NCI-H2196 (cell line): ENCODE data around the gene TBC1D4.
A peak's percentile ranks its signal among the peaks of the same experiment; 100 is the strongest.

Experiments used
- DNase-seq: peaks from one replicate; lab custom pipeline; 2025; ENCODE audit not compliant: unreplicated experiment; lab: John Stamatoyannopoulos, UW

Gene TBC1D4

DNA sequence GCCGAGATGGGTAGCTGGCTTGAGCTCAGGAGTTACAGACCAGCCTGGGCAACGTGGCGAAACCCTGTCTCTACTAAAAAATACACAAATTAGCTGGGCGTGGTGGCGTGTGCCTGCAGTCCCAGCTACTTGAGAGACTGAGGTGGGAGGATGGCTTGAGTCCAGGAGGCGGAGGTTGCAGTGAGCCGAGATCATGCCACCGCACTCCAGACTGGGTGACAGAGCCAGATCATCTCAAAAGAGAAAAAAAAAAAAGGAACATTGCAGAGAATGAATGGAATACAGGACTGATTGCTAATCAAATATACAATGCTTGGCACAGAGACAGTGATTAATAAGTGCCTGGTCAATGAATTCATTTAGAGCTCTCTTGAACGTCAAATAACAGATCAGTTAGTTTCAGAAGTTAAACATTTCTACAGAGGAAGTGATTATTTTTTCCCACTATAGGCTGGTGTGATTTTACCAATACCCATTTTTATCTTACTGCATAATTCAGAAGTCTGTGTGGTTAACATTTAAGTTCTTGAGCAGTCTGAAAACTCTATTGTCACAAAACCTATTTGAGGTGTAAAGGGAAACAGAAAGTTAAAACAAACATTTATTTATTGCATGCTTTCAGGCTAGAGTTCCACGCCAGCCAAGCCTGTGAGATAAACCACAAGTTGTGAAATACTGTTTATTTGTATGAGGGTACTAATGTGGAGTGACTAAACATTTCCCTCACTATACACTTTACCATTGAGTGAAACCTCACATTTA lies 7.7 kb upstream of the TBC1D4 start:
- no peak for DNase-seq

DNA sequence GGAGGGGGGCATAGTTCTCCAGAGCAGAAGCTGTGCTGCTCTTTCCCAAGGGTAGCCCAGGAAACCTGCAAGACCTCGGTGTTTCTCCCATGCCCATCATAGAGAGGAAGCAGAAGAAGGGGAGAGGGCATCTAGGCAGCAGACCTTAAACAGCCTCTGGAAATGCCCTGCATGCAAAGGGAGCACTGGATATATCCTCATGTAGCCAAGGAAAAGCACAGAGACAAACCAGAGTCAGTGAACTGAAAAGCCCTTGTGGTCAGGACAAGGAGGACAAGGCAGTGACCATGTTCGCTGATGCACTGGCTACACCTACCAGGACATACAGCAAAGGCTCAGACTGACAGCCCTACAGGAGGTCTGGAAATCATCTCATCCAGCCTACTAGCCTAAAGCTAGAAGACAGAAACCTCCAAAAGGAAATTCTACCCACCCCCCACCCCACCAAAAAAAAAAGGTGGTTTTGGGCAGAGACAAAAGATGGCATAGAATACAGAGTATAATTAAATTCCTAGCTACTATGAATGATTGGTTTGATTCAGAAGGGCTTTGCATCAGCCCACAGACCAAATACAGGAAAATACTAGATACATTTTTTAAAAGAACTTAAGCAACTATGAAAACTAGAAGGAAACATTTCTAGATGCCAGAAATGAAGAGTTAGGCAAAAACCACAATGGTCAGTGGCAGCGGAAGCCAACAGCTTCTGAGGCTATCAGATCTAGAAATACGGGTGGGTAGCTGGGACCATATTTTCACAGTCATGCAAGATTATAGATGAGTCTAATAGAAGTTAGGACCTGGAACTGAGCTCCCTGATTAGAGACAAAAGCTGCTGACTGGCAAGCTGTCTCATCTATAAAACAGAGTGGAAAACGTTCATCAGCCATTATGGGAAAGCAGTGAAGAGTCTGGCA lies 4.4 kb upstream of the TBC1D4 start:
- no peak for DNase-seq

DNA sequence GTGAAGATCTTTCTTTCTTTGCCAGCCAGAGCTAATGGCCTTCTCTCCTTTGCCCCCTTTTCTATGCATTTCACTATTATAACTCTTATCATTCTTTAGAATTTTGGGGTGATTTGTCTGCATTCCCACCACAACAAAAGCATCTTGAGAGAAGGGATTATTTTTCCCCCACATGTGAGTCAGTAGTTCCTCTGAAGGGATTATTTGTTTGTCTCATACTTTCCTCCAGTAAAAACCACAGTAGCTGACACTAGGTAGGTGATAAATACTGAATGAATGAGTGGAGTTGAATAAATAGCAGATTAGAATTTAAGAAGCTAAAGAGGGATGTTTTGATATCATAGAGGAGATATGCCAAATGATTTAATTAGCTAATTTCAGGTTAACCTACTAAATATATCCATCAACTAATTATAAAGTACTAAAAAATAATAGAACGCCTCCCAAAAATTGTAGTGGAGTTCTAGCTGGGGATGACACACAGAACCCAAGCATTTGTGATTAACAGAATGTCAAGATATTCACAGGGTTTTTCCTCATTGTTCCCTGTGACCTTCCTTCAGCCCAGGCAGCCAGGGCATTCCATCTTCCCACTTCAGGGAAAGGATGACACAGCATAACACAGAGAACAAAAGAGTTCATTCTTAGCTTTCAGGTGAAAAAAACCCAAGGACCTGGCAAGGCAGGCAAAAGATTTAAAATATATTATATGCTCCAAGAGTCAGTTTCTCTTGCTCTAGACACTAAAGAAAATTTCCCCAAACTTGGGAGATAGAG lies 3.5 kb upstream of the TBC1D4 start:
- DNase-seq: no peak

DNA sequence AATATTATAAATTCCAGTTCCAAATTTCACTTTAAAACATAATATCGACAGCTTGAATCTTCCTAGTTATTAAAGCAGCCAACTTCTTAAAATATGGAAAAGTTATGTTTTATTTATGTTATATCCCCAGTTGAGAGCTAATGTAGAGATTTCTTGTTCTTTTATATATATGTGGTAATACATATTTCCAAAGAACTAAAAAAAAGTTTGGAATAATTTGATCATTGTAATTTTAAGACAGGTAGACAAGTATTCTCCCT lies 781 bp upstream of the TBC1D4 start:
- DNase-seq: no peak

DNA sequence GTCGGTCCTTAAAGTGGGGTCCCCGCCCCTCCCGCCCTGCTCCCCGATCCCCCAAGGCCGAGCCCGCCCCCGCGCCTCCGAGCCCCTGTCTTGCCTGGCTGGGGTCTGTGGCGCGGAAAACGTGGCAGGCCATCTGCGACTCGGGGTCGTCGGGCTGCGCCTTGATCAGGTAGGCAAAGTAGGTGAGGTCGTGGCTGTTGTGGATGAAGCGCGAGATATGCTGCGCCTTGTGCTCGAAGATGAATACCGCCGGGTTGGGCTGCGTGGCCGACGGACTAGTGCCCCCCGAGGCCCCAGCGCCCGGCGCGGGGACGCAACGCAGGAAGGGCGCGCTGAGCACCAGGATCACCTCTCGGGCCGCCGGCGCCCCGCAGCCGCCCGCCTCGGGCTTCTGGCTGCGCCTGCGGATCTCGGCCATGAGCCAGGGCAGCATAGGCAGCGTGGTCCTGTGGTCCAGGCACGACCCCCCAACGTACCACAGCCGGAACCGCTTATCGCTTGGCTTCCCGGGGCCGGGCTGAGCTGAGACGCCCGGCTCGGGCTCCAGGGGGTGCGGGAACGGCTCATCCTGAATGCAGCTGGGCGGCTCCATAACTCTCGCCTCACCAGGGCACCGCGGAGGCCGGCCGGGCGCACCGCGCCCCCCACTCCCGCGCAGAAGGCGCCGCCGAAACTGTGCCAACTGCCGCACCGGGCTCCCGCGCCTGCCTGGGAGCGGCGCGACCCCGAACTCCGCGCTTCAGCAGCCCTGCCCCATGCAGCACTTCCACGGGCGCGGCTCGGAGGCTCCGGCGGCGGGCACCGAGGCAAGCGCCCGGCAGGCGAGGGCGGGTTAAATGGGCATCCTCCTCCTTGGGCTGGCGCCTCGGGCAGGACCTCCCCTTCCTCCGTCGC lies 546 bp downstream of the TBC1D4 start:
- peak; percentile 3 for DNase-seq

DNA sequence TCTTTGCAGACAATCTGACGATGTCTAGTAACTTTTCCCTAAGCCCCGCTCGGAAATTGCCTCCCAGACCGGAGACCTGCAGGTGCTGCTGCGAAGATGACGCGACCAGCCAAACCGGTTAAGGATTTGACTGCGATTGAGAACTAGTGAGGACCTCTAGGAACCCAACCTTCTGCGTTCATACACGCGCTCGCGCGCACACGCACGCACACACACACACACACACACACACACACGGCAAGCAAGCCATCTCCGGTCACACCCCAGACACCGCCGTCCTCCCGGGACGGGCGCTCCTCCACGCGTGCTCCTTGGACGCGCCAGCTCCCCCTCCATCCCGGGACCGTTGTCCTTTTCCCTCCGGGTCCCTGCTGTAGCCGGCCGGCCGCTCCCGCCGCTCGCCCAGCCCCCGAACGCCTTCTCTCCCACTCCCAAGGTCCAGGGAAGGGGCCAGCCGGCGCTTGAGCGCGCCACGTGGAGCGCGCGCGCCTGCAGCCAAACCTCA lies 1.2 kb downstream of the TBC1D4 start:
- DNase-seq: peak; percentile 27

DNA sequence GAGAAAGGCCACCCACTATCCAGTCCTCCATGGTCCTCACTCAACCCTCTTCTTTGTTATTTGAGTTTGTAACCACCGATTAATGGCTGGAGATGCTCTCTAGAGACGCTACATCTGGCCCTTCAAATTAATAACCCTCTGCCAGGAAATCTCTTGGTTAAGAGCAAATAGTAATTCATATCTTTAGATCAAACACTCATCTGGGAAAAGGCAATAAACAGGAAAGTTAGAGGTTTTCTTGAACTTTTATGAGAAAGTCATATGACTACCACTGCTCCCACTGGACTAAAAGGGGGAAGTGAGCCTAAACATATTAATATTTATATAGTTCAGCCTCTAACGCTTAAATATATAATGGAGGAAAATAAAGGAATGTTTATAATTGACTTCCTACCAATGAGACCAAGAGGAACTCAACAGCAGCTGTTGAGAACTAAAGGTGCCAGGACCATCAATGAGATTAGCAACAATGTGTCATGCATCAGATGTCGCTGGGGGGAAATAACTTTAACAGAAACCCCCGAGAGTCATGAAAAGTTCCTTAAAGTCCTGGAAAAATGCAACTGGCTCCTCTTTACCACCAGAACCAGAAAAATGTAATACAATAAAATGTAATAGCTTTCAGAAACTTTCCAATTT lies 2.7 kb downstream of the TBC1D4 start:
- no peak for DNase-seq

DNA sequence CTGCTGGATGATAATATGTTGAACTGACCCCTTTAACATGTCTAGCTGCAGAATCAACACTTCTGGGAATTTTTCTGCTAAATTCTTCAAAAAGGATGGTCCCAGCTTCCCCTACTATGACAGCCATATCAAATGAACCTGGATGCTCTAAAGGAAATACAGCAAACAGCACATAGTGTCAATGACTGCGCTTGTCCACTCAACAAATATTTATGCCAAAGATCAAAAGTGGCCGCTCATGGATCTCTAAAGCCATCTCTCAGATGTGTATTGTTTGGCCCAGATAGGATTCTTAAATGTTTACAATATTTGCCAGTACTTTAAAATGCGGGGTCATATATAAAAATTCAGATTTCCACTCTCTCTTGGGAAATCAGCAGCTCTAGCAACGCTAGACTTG lies 3.3 kb downstream of the TBC1D4 start:
- DNase-seq: no peak

DNA sequence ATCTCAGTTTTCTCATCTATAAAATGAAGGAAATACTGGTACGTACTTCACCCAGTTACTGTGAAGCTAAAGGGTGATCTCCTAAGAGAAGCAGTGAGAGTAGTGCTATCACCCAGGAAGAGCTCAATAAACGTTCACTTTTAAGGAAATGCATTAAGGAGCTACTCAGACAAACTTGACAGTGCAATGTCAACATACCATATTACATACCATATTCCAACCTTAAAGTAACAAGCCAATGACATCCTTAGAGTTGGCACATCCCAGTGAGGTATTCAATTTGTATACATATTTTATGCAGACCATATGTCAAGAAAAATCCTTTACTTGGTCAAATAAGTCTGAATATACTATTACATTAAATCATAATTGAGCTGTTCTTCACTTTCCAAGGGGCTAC lies 7.0 kb downstream of the TBC1D4 start:
- DNase-seq: no peak

DNA sequence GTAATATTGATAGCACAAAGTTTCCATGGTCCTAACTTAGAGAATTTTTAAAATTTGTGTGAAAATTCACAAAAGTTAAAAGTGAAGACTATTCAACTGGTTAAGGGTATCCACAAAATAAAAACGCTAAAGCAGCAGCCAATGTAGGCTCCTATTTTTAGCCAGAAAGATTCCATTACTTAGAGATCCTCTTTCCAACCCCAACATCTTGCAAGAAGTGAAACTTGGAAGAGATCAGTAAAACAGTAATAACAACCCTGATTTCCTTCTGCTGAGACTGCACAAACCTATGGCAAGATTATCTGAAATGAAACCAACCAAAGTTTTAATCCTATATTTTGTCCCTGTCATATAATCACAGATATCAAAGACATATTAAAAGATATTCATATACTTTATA lies 8.5 kb downstream of the TBC1D4 start:
- DNase-seq: no peak

DNA sequence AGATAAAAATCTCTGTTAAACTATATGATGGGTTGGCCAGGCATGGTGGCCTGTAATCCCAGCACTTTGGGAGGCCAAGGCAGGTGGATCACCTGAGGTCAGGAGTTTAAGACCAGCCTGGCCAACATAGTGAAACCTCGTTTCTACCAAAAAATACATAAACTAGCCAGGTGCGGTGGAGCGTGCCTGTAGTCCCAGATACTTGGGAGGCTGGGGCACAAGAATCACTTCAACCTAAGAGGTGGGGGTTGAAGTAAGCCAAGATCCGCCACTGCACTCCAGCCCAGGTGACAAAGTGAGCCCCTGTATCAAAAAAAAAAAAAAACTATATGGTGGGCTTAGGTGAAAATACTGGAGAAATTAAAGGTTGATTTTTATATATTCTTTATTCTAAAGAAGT lies 11.3 kb downstream of the TBC1D4 start:
- no peak for DNase-seq

DNA sequence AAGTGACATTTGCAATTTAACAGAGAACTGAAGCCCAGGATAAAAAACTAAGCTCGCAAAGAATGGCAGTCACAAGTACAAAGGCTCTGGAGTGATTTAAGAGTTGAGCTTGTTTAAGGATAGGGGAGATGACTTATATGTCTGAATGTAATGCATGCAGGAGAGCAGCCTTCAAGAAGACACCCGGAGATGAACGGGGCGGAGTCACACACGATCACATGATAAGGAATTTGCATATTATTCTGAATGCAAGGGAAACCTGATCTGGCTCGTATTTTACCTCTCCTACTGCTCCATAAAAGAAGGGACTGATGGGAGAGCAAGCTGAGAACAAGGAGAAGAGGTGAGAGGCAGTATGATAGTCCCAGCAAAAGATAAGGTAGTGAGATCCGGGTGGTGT lies 12.9 kb downstream of the TBC1D4 start:
- DNase-seq: no peak

DNA sequence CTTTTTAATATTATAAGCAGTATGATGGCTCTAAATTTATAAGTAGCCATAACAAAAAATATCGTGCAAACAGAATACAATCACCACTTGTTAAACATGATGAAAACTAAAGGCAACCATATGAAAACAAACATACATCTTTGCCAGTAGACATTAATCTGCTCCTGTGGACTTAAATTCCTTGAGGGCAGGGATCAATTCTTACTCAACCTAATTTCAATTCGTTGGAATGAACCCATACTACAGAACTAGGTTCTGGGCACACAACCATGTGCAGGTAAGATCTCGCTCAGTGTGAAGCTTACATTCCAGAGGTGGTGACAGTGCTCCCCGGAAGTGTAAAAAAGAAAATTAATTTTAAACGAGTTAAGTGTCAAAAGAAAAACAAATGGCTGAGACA lies 13.4 kb downstream of the TBC1D4 start:
- DNase-seq: no peak

DNA sequence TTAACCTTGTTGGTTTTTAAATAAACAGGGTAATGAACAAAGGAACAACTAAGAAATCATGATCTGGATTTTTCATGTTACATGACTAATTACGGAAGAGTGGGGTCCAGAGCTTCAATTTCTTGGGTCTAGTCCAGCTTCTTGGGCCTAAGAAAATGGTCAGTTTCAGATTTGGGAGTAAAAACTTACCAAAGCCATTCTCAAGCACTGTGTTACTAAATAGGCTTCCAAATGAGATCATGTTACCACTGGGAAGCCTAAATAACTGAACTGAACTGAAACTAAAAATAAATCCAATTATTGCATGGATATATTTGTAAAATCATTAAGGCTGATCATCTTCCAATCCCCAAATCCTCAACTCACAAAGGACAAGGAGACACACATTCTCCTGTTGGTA lies 13.9 kb downstream of the TBC1D4 start:
- DNase-seq: no peak

DNA sequence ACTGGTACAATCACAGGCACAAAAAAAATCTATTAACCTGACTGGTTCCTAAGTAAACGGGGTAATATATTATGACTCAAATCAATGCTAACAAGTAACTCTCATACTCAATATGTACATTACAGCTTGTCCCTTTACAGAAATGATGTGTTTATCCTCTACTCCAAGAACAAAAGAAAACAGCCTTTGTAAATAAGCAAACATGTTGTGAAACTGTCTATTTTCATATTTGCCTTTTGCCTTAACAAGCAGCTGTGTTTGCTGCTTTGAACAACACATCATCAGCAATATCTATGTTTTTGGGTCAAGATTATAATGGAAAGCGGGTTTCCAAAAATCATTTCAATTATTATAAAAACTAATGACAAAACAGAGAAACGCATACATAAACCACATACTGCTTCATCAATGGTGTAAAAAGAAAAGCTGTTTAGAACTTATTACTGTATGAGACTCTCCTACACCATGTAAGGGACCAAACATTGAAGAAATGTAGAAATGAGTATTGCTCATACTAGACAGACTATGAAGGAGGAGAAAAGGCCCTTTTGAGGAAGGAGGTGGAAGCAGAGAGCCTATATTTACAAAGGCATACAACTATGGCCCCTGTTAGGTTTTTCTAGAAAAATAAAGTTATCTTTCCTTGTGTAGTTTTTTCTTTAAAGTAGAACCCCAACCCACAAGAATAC lies 14.8 kb downstream of the TBC1D4 start:
- DNase-seq: no peak

DNA sequence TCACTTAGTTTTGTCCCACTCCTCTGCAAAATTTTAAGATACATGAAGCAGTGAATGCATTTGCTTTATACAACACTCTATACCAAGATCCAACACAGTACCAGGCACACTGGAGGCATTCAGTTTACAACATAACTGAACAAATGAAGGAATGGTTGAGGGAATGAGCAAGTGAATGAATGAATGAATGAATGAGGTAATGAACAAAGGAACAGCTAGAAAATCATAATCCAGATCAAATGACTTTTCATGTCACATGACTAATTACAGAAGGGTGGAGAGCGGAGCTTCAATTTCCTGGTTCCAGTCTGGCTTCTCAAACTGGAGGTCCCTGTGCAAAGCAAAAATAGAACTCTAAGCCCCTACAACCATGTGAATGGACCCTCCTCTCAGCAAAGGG lies 16.7 kb downstream of the TBC1D4 start:
- no peak for DNase-seq

DNA sequence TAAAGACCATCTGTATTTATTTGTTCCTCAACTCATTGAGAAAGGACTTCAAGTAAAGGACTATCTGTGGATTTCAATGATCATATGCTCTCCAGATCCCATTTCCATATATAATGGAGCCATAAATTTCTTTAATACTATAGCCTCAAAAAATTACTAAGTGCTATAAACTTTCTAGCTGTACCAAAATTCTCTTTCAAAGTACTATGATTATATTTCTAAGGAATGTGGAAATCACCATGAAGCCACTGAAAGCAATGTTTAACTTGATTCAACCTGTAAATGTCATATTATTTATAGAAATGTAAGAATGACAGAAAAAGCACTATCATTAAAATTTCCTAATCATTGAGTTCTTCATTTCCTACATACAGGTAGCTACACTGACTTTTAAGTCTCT lies 20.7 kb downstream of the TBC1D4 start:
- no peak for DNase-seq

DNA sequence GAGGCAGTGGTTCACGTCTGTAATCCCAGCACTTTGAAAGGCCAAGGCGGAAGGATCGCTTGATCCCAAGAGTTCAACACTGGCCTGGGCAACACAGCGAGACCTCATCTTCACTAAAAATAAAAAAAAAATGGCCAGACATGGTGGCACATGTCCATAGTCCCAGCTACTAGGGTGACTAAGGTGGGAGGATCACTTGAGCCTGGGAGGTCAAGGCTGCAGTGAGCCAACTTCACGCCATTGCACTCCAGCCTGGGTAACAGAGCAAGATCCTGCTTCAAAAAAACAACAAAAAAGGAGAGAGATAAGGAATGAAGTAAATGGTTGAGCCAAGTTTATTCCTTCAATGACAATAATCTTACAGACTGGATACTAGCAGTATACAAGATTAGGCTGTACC lies 21.3 kb downstream of the TBC1D4 start:
- DNase-seq: no peak

DNA sequence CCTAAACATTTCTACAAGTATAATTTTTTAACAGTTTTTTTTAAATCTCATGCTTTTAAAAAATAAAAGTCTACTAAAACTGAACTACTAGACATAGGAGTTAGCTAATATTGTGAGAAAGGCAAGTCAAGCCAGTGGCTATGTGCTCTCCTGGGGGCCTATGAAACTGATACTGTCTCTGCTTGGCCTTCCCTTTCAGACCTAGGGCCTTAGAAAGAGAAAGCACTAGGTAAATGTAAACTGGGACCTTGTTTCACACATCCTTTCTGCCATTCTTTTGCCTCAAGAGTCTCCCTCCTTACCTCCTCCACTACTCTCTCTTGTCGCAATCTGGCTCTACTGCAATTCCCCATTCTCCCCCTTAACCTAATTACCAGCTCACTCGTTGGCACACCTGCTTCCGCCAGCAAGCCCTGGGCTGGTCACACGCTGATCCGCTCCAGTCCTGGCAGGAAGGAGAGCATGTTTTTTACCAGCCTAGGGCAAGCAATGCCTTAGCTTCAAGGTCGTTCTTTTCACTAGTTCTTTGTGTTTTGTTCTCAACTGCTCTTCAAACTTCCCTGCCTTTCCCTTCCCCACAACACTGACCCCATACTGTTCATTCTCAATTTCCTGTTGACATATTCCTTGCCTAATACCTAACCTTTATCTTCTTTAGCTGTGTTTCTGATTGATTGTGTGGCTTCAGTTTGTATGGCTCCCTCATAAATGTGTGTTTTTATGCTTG lies 23.1 kb downstream of the TBC1D4 start:
- peak; percentile 40 for DNase-seq
